Ramos (cell line): ENCODE measurements around the gene MPRIP.

Experiments used
- in situ Hi-C: fragments of 300-500 bp; cut with MboI; formaldehyde crosslinking; loops from one replicate; pipeline ENCODE4 v1.14.3; 2022; ENCODE audit warnings: low sequenced_read_pairs; ENCODE audit not compliant: unreplicated experiment

MPRIP gene

DNA sequence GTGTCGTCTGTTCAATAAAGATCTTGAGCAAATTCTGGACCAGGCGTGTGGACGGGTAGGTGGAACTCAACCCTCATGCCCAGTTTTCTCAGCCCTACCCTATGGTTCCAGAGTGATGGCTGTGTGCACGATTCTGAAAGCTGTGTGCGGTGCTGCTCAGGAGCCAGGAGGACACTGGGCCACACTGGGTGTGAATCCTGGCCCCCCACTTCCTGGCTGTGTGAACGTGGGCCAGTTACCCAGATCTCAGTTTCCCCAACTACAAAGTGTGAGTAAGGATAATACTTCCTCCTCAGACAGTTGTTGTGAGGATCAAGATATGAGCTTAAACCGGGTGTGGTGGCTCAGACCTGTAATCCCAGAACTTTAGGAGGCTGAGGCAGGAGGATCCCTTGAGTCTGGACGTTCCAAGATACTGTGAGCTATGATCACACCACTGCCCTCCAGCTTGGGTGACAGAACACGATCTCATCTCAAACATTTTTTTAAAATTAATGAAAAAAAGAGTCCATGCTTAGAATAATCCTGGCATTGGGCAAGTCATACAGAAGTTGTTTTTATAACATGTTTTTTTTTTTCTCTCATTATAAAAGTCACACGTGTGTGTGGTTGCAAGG, 14.7 kb upstream of the MPRIP start:
- in situ Hi-C loops, result no loop called here

DNA sequence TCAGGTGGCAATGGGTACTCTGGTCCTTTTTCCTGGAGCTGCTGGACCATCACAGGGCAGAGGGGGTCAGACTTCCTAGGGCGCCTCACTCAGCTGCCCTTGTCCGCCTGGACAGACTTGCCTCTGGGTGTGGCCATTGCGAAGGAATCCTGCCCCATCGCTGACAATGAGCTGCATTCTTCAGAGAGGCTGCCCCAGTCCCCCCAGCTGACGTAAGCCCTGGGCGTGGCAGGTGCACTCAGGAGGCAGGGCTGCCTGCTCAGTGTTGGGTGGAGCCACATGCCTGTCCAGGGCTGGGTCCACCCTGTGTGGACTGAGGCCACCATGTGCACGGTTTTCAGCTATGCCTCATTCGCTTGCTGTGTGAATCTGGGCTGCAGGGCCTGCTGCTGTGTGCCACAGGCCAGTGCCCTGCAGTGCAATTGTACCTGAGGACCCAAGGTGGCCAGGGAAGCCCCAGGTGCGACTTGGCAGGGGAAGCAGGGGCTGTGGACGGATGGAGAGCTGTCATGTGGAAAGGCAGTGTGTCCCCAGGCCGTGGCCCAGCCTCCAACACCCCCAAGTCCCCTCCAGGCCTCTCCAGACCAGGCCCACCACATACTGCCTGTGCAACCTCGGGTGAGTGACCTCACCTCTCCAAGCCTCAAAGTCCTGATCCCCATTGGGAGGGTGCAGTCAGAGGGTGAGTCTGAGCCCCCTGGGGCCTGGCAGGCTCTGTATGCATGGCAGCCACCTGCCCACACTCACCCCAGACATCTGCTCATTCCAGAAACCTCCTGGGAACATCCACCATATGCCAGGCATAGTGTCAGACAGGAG, 14.0 kb upstream of the MPRIP start:
- in situ Hi-C loops, result no loop called here

DNA sequence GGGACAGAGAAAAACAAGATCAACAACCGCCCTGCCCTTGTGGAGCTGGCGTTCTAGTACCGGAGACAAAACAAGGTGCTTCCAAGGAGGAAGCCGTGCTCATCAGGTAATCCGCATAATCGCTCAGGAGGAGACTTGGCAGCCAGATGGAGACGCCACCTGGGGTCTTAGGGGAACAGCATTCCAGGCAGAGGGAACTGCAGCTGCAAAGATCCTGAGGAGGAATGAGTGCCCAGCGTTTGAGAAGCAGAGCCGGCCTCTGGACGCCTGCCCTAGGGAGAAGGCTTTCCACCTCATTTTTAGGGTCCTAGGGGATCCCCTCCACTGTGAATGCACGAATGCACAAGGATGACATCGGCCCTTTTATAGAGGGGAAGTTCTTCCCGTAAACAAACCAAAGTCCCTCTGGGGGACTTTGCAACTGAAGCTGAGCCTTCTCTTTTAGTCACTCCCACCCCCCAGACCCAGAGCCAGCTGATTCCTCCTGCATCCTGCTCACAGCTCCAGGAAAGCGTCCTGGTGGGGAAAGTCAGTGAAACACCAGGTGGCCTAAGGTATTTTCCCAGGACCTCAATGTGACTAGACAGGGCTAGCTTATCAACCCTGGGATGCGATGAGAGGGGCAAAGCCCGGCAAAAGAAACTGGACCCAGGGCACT, 13.2 kb upstream of the MPRIP start:
- in situ Hi-C loops, result no loop called here

DNA sequence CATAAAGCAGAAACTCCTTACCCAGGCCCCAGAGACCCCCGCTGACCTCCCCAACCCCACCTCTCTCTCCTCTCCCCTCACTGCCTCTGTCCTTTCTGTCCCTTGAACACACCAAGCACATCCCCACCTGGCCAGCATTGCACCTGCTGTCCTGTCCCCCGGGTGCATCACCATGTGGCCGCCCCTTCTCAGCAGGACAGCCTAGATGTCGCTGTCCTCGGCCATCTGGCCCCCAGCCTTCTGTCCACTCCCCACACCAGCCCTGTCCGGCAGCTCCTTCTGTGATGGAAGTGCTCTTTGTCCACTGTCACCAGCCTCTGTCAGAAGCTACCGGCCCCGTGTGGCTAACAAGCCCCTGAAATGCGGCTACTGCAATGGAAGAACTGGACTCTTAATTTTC, 12.3 kb upstream of the MPRIP start:
- in situ Hi-C loops, result no loop called here

DNA sequence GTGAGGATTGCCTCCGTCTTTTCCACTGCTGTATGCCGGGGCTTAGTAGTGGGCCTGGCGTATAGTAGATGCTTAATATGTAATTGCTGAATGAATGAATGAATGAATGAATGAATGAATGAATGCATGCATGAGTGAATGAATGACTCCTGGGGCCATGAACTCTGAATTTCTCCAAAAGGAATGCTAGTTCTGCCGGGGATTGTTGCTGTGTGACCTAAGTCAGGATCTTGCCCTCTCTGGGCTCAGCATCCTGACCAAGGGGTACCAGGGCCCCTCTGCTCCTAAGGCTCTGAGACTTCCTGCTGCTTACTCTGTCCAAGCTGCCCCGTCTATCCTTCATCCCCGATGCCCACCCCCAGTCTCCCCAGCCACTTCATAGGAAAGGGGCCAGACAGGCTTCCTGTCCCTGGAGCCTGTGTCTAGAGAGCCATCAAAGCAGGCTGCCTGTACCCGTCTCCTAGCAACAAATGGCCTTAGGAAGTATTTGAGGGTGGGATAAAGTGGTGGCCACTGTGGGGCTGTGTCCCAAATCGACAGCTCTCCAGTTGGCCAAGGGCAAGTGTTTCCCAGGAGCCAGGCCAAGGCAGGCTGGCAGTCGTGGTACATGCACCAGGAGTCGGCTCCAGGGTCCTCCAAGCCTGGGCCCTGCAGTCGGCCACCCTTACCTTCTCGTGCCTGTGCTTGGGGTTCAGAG, 11.6 kb upstream of the MPRIP start:
- in situ Hi-C loops, result no loop called here

DNA sequence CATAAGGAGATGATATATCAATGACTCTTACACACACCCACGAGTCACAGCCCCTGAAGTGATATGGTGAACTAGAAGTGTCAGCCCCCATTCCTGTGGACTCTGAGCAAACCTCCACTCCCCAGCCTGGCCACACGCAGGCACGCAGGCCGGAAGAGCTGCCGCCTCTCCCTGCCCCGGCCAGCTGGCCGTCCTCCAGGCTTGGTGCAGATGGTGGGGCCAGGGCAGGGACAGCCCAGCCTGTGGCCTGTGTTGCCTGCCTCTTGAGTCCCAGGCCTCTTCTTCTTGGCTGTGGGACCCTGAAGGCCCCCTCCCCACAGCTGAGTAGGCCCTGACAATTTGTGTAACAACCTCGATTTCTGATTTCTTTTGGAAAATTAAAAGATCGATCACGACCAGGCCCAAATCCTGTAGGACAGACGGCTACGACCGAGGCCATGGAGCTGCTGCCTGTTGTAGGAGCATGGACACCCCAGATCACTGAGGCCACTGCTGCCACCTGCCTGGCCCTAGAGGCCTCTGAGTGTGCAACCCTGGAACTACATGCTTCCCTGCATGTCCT, 10.0 kb upstream of the MPRIP start:
- in situ Hi-C loops, result no loop called here

DNA sequence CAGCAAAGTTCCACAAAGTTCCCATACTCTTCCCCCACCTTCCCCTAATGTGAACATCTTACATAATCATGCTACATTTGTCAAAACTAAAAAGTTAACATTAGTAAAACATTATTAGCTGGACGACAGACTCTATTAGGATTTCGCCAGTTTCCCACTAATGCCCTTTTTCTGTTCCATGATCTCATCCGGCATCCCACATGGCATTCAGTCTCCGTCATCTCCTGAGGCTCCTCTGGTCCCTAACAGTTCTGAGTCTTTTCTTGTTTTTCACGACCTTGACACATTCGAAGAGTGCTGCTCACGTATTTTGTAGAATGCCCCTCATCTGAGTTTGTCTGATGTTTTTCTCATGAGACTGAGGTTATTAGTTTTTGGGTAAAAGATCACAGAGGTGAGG, 8.8 kb upstream of the MPRIP start:
- in situ Hi-C loops, result no loop called here

DNA sequence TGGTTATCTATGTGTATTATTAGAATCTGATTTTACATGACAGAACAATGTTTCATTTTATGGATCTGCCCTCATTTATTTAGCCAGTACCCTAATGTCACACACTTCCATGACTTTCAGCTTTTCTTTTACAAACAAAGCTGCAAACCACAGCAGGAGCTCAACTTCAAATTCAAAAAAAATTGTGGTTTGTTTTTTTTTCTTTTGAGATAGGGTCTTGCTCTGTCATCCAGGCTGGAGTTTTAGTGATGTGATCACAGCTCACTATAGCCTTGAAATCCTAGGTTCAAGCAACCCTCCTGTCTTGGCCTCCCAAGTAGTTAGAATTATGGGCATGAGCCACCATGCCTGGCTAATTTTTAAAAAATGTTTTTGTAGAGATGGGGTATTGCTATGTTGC, 8.2 kb upstream of the MPRIP start:
- in situ Hi-C loops, result no loop called here

DNA sequence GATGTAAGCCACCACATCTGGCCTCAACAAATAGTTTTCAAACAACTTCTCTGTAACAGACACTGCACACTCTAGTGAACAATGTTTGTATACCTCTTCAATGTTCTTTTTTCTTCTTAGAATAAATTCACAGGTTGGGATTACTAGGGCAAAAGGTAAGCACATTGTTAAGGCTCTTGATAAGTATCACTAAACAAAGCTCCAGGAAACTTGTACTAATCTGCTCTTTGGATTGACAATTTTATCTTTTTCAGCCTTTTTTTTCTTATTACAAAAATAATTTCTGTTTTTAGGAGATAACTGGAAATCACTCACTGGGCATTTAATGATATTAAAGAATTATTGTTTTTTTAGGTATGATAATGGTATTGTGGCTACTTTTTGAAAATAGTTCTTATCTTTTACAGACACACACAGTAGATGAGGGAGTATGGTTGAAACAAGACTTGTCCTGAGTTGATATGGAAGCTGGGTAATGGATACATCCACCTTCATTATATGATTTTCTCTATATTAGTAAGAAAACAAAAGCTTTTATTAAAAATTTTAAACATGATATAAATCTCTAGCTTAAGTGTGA, 7.7 kb upstream of the MPRIP start:
- in situ Hi-C loops, result no loop called here

DNA sequence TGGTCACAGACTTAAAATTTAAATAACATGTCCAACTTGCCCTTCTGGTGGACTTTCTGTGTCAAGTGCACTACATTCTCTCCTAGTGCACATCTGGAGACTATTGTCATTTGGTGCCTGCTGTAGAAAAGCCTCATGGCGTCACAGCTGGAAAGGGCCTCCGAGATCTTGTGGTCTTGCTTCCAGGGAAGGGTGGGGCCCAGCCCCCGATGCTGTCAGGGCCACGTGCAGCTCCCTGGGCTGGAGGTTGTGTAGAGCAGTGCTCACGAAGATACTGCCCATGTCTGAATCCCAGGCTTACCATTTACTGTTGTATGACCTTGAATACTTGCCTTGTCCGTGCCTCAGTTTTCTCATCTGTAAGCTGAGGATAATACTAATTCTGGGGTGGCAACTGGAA, 6.8 kb upstream of the MPRIP start:
- in situ Hi-C loops, result no loop called here

DNA sequence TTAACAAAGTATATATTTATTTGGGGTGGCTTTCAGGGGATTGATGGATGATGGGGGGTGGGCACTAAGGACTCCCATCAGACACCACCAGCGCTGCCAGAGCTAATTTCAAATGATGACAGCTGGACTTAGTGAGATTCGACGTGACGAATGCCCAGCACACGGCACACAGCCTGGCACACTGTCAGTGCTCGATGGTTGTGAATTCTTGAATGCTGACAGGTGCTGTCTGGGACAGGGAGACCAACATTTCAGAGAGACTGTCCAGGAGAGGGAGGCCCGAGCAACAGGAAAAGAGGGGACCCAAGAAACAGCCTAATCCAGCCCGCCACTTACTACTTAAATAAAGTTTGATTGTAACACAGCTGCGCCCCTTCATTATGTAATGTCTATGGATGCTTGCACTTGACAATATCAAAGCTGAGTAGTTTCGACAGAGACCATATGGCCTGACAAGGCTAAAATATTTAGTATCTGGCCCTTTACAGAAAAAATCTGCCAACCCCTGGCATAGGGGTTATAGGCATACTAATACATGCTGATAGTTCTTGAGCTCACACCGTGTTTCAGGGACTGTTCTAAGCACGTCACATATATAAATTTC, 6.2 kb upstream of the MPRIP start:
- in situ Hi-C loops, result no loop called here

DNA sequence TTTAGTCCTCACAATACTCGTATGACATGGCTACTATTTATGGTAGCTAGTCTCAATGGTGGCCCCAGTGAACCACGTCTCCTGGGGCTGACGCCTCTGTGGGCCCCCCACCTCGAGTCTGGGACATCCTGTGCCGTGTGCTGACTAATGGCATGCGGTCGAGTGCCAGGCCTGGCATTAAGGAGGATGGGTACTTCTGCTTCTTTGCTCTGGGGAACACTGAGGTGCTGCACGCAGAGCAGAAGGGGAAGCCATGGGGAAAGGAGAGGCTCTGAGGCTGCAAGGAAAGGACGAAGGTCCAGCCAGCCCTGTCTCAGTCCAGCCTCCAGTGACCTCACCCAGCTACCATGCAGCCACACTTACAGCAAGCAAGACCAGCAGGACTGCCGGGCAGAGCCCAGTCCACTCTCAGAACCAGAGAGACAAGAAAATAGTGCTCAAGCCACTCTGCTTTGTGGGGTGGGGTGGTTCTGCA, 5.7 kb upstream of the MPRIP start:
- in situ Hi-C loops, result no loop called here

DNA sequence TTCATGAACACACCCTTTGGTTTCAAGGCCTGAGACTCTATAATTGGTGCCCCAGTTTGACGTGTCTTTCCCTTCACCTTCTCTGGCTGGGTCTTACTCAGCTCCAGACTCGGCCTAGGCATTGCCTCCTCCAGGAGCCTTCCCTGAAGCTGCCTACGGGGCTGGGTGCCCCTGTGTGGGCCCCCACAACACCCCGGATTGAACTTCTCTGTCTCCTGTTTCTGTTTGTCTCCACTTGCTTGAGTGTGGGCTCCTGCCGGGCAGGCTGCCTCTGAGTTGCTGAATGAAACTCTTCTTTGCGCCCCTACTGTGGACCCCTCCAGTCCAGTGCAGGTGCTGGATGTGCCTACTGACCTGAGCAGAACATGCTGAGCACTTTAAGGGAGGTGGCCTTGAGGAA, 2.3 kb upstream of the MPRIP start:
- in situ Hi-C loops, result no loop called here

DNA sequence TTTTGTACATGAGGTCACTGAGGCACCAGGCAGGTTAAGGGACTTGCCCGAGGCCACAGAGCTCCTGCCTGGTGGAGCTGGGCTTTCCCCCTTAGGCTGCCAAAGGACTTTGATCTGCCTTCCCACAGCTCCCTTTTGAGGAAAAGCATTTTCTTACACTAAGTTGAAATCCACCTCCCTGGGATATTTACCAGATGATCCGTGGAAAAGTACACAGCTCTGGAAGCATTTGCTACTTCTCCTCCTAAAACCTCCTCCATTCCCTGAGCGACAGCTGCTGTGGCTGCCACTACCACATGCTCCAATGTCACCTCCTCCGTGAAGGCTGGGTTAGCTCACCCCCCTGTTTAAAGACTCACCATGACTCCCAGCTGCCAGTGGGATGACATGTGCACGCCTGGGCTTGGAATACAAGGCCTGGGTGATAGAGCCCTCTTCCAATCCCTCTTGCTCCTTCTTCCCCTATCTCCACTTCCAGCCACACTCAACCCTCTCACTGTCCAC, 1.2 kb upstream of the MPRIP start:
- in situ Hi-C loops, result no loop called here

DNA sequence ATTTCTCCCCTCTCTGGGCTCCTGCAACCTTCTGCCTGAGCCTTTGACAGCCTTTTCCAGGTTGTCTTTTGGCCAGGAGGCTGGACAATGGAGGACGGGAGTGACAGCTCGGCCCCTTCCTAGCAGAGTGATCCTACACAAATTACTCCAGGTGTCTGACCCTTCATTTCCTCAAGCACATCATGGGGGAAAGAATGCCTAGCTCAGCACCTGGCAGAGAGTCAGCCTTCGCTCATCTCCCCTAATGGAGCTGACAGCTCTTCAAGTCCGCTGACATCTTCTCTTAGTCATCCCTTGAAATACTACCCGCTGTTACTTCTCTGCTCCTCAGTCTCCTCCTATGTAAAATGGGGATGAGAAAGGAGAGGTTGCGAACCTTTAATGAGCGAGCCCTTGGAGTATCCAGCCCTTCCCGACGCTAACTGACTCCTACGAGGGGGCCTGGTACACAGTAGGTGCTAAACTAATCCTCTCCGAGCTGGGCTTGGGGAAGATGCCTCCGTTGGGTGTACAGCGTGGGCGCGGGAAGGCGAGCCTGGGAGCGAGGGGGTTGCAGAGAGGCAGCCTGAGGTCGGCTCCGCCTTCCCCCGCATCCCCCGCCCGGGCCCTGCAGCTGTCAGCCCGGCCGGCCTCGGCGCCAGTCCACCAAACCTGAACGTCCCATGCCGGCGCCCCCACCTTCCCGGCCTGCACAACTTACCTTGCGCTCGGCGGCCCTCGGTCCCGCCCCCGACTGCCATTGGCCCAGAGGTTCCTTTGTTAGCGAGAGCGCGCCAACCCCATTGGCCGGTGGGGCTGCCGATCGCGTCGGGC, 480 bp upstream of the MPRIP start:
- in situ Hi-C loops, result no loop called here

DNA sequence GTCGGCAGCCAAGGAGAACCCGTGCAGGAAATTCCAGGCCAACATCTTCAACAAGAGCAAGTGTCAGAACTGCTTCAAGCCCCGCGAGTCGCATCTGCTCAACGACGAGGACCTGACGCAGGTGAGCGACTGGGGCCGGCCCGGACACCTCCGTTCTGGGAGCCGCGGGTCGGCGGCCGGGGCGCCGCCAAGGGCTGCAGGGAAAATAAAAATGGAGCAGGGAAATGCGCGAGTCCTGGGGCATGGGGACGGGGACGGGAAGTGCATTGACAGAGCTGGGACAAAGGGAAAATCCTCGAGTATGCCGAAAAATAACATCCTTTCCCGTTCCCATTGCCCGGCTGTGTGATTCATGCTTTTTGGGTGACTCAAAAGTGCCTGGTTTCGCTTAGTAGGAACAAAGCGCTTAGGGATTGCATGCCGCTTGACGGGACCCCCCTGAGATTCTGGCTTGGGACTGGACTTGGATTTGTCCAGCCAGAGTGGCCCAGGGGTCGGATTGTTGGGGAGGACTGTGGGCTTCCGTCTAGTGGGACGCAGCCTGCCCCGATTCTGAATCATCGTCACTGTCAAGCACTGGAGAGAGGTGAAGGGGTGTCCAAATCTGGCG, 699 bp downstream of the MPRIP start:
- in situ Hi-C loops, result no loop called here

DNA sequence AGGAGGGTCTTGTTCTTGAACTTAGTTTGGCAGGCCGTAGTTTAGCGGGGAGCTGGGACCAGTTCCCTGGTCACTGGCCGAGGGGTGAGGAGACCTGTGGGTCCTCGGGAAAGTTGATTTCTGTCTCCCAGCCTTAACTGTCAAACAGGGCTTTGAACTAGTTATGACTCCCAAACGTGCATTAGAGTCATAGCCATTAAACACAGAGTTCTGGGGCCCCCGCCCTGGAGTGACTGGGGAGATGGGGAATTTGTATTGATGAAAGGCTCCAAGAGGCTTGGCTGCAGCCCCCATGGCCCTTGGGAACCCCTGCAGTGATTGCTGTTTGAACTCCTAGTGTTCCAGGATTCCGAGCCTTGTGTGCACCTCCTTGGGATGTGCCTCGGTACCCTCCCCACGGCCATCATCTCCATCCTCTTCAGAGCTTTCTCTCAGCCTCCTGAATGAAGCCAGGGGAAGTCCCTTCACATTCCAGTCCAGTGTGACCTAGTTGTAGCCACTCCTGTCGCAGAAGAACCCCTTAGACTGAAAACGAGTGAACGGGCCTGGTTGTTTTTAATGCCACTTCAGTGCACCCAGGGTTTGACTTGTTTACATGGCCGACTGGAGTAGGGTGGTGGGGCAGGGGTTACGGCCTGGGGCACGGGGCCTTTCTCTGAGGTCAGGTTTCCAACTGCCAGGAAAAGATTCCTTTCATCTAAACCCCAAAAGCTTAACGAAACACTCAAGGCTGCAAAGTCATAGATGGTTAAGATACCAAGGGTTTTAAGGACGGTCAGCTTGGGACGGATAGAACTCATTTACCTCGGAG, 1.4 kb downstream of the MPRIP start:
- in situ Hi-C loops, result no loop called here
